T-helper 1 cell (primary cell): ENCODE measurements around the gene INTS6L.
"Not testable (repeated sequence)": the region's sequence is repeated elsewhere in the genome, so short reads cannot be mapped to it uniquely, and the experiment has no call there.

Experiments
- DNase-seq, 5 donors: peaks; one replicate each; pipeline ENCODE4 v3.0.0-alpha.2; 2012 to 2020

The INTS6L gene

GRCh38 chrX:135528254-135528653, 7.8 kb downstream of the INTS6L start:
- DNase-seq, result no peak

- DNase-seq, result no peak
Observed at GRCh38 chrX:135528756-135529155, 8.3 kb downstream of the INTS6L start.

- no peak for DNase-seq
Observed at GRCh38 chrX:135530097-135530496, 9.6 kb downstream of the INTS6L start.

GRCh38 chrX:135531813-135532212, 11.4 kb downstream of the INTS6L start:
- DNase-seq, result no peak

GRCh38 chrX:135535077-135535940, 14.8 kb downstream of the INTS6L start:
- no peak for DNase-seq

- DNase-seq, result peak in 1 of 5 donors; percentile 31
Observed at GRCh38 chrX:135536877-135537276, 16.4 kb downstream of the INTS6L start.

- DNase-seq, result no peak
Observed at GRCh38 chrX:135541351-135541750, 20.9 kb downstream of the INTS6L start.

- no peak for DNase-seq
Observed at GRCh38 chrX:135543172-135543571, 22.7 kb downstream of the INTS6L start.

GRCh38 chrX:135543924-135544323, 23.5 kb downstream of the INTS6L start:
- peak in 1 of 5 donors; percentile 21 for DNase-seq

GRCh38 chrX:135544338-135544948, 24.0 kb downstream of the INTS6L start:
- DNase-seq, result peak in 1 of 5 donors; percentile 8

- no peak for DNase-seq
Observed at GRCh38 chrX:135547767-135548166, 27.3 kb downstream of the INTS6L start.

GRCh38 chrX:135549519-135549918, 29.1 kb downstream of the INTS6L start:
- no peak for DNase-seq

GRCh38 chrX:135556055-135556454, 35.6 kb downstream of the INTS6L start:
- DNase-seq, result no peak

- no peak for DNase-seq
Observed at GRCh38 chrX:135557344-135557743, 36.9 kb downstream of the INTS6L start.

- DNase-seq, result no peak
Observed at GRCh38 chrX:135572436-135572835, 52.0 kb downstream of the INTS6L start.

- DNase-seq, result no peak
Observed at GRCh38 chrX:135581496-135581895, 61.0 kb downstream of the INTS6L start.

- no peak for DNase-seq
Observed at GRCh38 chrX:135585153-135585552, 64.7 kb downstream of the INTS6L start.

GRCh38 chrX:135591871-135592270, 71.4 kb downstream of the INTS6L start:
- DNase-seq, result no peak

- DNase-seq, result not testable (repeated sequence)
Observed at GRCh38 chrX:135594049-135594448, 73.6 kb downstream of the INTS6L start.

GRCh38 chrX:135594453-135594852, 74.0 kb downstream of the INTS6L start:
- DNase-seq, result not testable (repeated sequence)

- no peak for DNase-seq
Observed at GRCh38 chrX:135595543-135595942, 75.1 kb downstream of the INTS6L start.

- DNase-seq, result peak; percentile 6 to 34 (median 23)
Observed at GRCh38 chrX:135596495-135596894, 76.0 kb downstream of the INTS6L start.

- no peak for DNase-seq
Observed at GRCh38 chrX:135605906-135606305, 85.4 kb downstream of the INTS6L start.
